Stomach (tissue), 9 donors: ENCODE results near the gene SH3PXD2A. TPM values are rescaled to one million over a fixed set of nuclear protein-coding genes. Genes with fewer than 3 reads are reported as not detected.

Experiments
- DNase-seq, 2 donors: peaks; one replicate each; pipeline versions ENCODE4 v3.0.0 to v3.0.0-alpha.2; 2013 to 2019
- H3K27ac ChIP-seq, 5 donors: fragments of 200-600 bp in 4 of 5; sonication (generic) in 4 of 5; one replicate each; pipeline ENCODE4 v1.5.1; 2013 to 2019; ENCODE audit warnings: mild to moderate bottlenecking in 1 of 5, moderate library complexity in 1 of 5
- H3K27me3 ChIP-seq, 3 donors: fragments of 200-600 bp; sonication (generic); one replicate each; pipeline ENCODE4 v1.5.1; 2017 to 2019; ENCODE audit warnings: mixed run types in 1 of 3
- H3K36me3 ChIP-seq, 4 donors: fragments of 200-600 bp; sonication (generic); 1 replicate in 3 of 4; 2 replicates in 1 of 4; pipeline ENCODE4 v1.5.1; 2016 to 2019
- H3K4me1 ChIP-seq, 4 donors: fragments of 200-600 bp; sonication (generic); one replicate each; pipeline ENCODE4 v1.5.1; 2016 to 2019
- H3K4me3 ChIP-seq, 4 donors: fragments of 200-600 bp; sonication (generic) in 3 of 4; one replicate each; pipeline ENCODE4 v1.5.1; 2016 to 2019; ENCODE audit warnings: mild to moderate bottlenecking in 1 of 4
- H3K9me3 ChIP-seq, 4 donors: fragments of 200-600 bp; sonication (generic); one replicate each; pipeline ENCODE4 v1.5.1; 2016 to 2019
- CTCF ChIP-seq, 7 experiments: fragments of 450-650 bp in 4 of 7; fragments of 200-600 bp in 3 of 7; sonication (generic) in 3 of 7; IDR thresholded peaks; one replicate each; pipeline ENCODE4 v1.5.1; 2016 to 2019; ENCODE audit warnings: antibody characterized with exemption in 7 of 7, control low read depth in 2 of 7, mild to moderate bottlenecking in 1 of 7
- EP300 ChIP-seq: sonication (generic); formaldehyde crosslinking; IDR thresholded peaks from one replicate; pipeline ENCODE4 v1.6.1; 2017; ENCODE audit warnings: antibody characterized with exemption
- POLR2A ChIP-seq, 4 donors: fragments of 450-650 bp; IDR thresholded peaks; one replicate each; pipeline ENCODE4 v1.6.1; 2016; ENCODE audit warnings: antibody characterized with exemption in 4 of 4, control low read depth in 2 of 4, mild to moderate bottlenecking in 1 of 4, moderate library complexity in 1 of 4
- POLR2AphosphoS5 ChIP-seq, 3 donors: sonication (generic); formaldehyde crosslinking; IDR thresholded peaks; one replicate each; pipeline ENCODE4 v1.6.1; 2016; ENCODE audit warnings: antibody characterized with exemption in 3 of 3
- WGBS, 5 donors: extraction: QIAGEN DNeasy Blood & Tissue Kit in 3 of 5; methylation state at CpG; one replicate each; pipeline versions ENCODE4 v1.1.5 to v1.1.7; 2013 to 2018; 5-methylcytosine and 5-hydroxymethylcytosine counted together
- intact Hi-C: fragments of 100-400 bp; cut with DNase I; formaldehyde crosslinking; loops from one replicate; pipeline ENCODE4 v1.15.1; 2023; ENCODE audit warnings: low total_unique reads
- polyA plus RNA-seq, 3 donors: library from polyadenylated mRNA; stranded (reverse); fragments of 200-250 nt; gene quantifications; one replicate each; pipeline ENCODE4 v1.2.3, GENCODE V29; 2013
- total RNA-seq, 5 donors: library from RNA; depleted of rRNA; stranded (reverse); fragments of >200 nt; gene quantifications; one replicate each; pipeline versions ENCODE4 v1.1.0 to v1.2.3, GENCODE V29; 2014 to 2016
- donor health status: healthy with polysubstance abuse.
- donor health status: Bipolar disorder and iron deficiency.
- donor health status: healthy.

Gene SH3PXD2A
- total and polyA plus RNA-seq, 8 donors: 12.8 to 51.6 (median 24.0) TPM

GRCh38 chr10:103850572-103850895, 4.8 kb downstream of the SH3PXD2A start:
- intact Hi-C loops: no loop called here
- TF ChIP-seq POLR2A (IDR thresholded peaks at IDR 0.05): no peak
- TF ChIP-seq POLR2AphosphoS5 (IDR thresholded peaks at IDR 0.05): peak in 1 of 3 donors; percentile 0
- H3K27ac ChIP-seq: peak overlapping the region in 4 of 5 donors; percentile 66 to 83 (median 80)
- peaks cover 0 to 13% (median 0%) of the 10 kb centered on the region in 3 donors for H3K27me3 ChIP-seq
- peaks cover 47 to 74% (median 62%) of the 10 kb centered on the region in 4 donors for H3K4me1 ChIP-seq
- DNase-seq: no peak
- WGBS, 5 donors: 53 to 69% (median 60%) methylated on average over 3 of the region's 3 CpGs
- H3K9me3 ChIP-seq: no peaks in the 10 kb centered on the region
- no peak overlapping the region for H3K4me3 ChIP-seq
- H3K36me3 ChIP-seq: no peaks in the 10 kb centered on the region

DNA sequence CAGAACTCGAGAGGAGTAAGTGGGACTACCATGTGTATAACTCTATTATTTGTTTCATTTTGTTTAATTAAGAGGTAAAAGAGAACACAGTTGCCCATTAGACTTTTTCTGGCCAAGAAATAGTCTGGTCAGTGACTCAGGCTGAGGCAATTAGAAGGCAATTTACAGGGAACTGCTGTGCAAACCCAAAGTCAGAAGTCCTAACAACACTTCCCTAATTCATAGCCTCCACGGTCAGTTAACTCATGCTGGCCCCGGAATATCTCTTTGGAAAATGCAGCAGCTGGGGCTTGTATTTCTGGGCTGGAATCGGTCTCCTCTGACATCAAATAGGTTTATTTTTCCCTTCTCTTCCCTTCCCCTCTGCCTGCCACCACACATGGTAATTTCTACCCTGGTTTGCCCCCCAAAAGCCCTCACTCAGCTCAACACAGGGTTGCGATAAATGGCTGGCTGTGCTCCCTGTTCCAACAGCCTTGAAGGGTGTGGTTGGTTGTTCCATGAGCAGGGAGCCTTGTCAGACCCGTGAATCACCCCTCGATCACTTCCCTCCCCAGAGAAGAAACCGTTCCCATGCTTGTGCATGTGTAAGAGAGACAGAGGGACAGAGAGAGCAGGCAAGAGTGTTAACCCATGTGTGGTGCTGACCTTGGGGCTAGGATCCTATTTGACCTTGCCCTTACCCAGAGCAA, 5.3 kb downstream of the SH3PXD2A start:
- DNase-seq: no peak
- Histone ChIP-seq H3K4me3 (no peak overlapping the region), H3K27me3 (peaks cover 0 to 9% (median 0%) of the 10 kb centered on the region in 3 donors), H3K27ac (peak overlapping the region; percentile 2 to 83 (median 78)), H3K4me1 (peaks cover 47 to 74% (median 62%) of the 10 kb centered on the region in 4 donors), H3K9me3 (no peaks in the 10 kb centered on the region), H3K36me3 (no peaks in the 10 kb centered on the region)
- intact Hi-C loops: no loop called here
- peak in 1 of 3 donors; percentile 17 for TF ChIP-seq POLR2AphosphoS5 (IDR thresholded peaks at IDR 0.05)
- TF ChIP-seq CTCF (IDR thresholded peaks at IDR 0.05): no peak
- TF ChIP-seq EP300: no peak
- TF ChIP-seq POLR2A (IDR thresholded peaks at IDR 0.05): no peak
- 54 to 63% (median 59%) methylated on average over 8 of the region's 8 CpGs for WGBS, 5 donors

GRCh38 chr10:103849212-103849877, 6.0 kb downstream of the SH3PXD2A start:
- no peak for TF ChIP-seq POLR2A (IDR thresholded peaks at IDR 0.05)
- no peak for TF ChIP-seq EP300
- TF ChIP-seq POLR2AphosphoS5 (IDR thresholded peaks at IDR 0.05): no peak
- TF ChIP-seq CTCF (IDR thresholded peaks at IDR 0.05): no peak
- no peaks in the 10 kb centered on the region for H3K36me3 ChIP-seq
- peaks cover 44 to 71% (median 61%) of the 10 kb centered on the region in 4 donors for H3K4me1 ChIP-seq
- intact Hi-C loops: no loop called here
- DNase-seq: no peak
- 78 to 96% (median 83%) methylated on average over 9 to 10 of the region's 10 CpGs for WGBS, 5 donors
- H3K9me3 ChIP-seq: no peaks in the 10 kb centered on the region
- peak overlapping the region; percentile 28 to 83 (median 78) for H3K27ac ChIP-seq
- peak overlapping the region in 1 of 4 donors; percentile 4 for H3K4me3 ChIP-seq
- H3K27me3 ChIP-seq: peaks cover 0 to 2% (median 0%) of the 10 kb centered on the region in 3 donors

- Histone ChIP-seq H3K4me1 (peaks cover 48 to 71% (median 61%) of the 10 kb centered on the region in 4 donors), H3K36me3 (no peaks in the 10 kb centered on the region), H3K4me3 (no peak overlapping the region), H3K27me3 (no peaks in the 10 kb centered on the region), H3K27ac (no peak overlapping the region), H3K9me3 (no peaks in the 10 kb centered on the region)
- intact Hi-C loops: no loop called here
- TF ChIP-seq POLR2AphosphoS5 (IDR thresholded peaks at IDR 0.05) (no peak), CTCF (IDR thresholded peaks at IDR 0.05) (peak in 1 of 7 experiments; percentile 12)
- no peak for DNase-seq
- WGBS, 5 donors: 69 to 83% (median 70%) methylated on average over 8 of the region's 8 CpGs
Observed at GRCh38 chr10:103847909-103848468, 7.4 kb downstream of the SH3PXD2A start.
